Omental fat pad (tissue), 4 donors: ENCODE measurements around the gene PDZD7. TPM values are rescaled to one million over a fixed set of nuclear protein-coding genes. Genes with fewer than 3 reads are reported as not detected.

Experiments used
- ATAC-seq: fragments of 150-250 bp; one replicate; pipeline ENCODE4 v1.9.1; 2016; ENCODE audit warnings: mild to moderate bottlenecking, moderate library complexity; ENCODE audit not compliant: low FRiP score
- DNase-seq: peaks from one replicate; pipeline ENCODE4 v3.0.0-alpha.2; 2019; ENCODE audit warnings: low spot score
- total RNA-seq, 4 donors: library from RNA; depleted of rRNA; stranded (reverse); fragments of >200 nt; gene quantifications; one replicate each; pipeline ENCODE4 v1.1.0, GENCODE V29; 2016
- TF ChIP-seq, protein P1 (sequence below), 3 donors: fragments of 450-650 bp; IDR thresholded peaks; one replicate each; pipeline ENCODE4 v1.5.1; 2016 to 2017; ENCODE audit warnings: antibody characterized with exemption in 3 of 3, mild to moderate bottlenecking in 3 of 3, moderate library complexity in 2 of 3

PDZD7 gene
- total RNA-seq, 4 donors from 2014 or later = 0.12 to 3.3 (median 0.30) TPM

DNA sequence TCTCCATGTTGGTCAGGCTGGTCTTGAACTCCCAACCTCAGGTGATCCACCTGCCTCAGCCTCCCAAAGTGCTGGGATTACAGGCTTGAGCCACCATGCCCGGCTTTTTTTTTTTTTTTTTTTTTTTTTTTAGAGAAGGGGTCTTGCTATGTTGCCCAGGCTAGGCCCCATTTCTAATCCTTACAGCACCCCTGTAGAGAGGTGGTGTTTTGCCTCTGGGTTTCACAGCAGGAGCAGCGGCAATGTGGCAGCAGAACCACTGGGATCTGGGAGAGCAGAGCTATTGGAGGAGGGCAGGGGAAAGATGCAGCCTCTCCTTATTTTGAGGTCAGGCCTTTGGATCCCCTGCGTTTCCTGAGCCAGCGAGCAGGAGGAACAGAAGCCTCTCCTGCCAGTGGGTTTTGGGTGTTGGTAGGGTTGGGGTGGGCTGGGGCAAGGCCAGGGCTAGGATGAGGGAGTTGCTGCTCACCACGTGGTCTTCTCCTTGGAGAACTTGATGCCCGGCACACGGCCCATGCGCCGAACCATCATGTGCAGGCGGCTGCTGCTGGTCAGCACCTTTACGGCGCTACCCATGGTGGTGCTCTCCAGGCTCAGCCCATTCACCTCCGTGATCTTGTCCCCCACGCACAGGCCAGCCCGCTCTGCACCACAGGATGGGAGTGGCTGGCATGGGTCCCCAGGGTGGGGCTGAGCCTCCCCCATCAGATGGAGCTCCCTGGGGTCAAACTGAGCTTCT lies 7.8 kb downstream of the PDZD7 start:
- DNase-seq (no peak), ATAC-seq (no peak)
- TF ChIP-seq, protein P1, sequence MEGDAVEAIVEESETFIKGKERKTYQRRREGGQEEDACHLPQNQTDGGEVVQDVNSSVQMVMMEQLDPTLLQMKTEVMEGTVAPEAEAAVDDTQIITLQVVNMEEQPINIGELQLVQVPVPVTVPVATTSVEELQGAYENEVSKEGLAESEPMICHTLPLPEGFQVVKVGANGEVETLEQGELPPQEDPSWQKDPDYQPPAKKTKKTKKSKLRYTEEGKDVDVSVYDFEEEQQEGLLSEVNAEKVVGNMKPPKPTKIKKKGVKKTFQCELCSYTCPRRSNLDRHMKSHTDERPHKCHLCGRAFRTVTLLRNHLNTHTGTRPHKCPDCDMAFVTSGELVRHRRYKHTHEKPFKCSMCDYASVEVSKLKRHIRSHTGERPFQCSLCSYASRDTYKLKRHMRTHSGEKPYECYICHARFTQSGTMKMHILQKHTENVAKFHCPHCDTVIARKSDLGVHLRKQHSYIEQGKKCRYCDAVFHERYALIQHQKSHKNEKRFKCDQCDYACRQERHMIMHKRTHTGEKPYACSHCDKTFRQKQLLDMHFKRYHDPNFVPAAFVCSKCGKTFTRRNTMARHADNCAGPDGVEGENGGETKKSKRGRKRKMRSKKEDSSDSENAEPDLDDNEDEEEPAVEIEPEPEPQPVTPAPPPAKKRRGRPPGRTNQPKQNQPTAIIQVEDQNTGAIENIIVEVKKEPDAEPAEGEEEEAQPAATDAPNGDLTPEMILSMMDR (IDR thresholded peaks at IDR 0.05) = no peak

DNA sequence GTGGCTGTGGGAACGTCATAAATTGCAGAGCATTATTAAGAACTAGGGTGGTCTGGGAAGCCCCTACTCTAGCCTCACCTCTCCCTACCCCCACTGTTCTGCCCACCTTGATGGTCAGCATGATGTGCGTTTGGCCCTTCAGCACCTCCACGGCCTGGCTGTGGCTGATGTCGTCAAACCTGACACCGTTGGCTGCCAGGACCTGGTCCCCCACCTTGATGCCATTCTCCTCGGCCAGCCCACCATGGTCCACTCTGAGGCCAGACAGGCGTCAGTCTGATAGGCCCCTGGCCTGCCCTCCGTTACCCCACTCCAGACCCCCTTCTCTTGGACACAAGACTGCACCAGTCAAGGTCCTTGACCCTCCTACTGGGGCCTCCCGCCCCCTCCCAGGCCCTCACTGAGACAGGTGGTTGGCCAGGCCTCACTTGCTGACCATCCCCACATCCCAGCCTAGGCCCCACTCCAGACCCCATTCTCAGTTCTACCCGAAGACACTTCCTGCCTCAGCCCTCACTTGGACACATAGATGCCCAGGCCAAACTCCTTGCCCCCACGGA lies 9.2 kb downstream of the PDZD7 start:
- no peak for DNase-seq
- ATAC-seq = no peak

GRCh38 chr10:101021239-101021638 lies 9.7 kb downstream of the PDZD7 start:
- TF ChIP-seq, protein P1 (IDR thresholded peaks at IDR 0.05) = no peak
- ATAC-seq (no peak), DNase-seq (no peak)

More for the DNA sequence above, 9.2 kb downstream of the PDZD7 start:
- TF ChIP-seq, protein P1 (IDR thresholded peaks at IDR 0.05) = no peak

- TF ChIP-seq, protein P1 (IDR thresholded peaks at IDR 0.05) = no peak
- no peak for DNase-seq
Measured at GRCh38 chr10:101020427-101021075, 10.4 kb downstream of the PDZD7 start.

GRCh38 chr10:101019440-101019703 lies 11.6 kb downstream of the PDZD7 start:
- ATAC-seq = no peak
- DNase-seq = no peak
- TF ChIP-seq, protein P1 (IDR thresholded peaks at IDR 0.05) = no peak

More at GRCh38 chr10:101020427-101021075, 10.4 kb downstream of the PDZD7 start:
- ATAC-seq = no peak

- DNase-seq = peak; percentile 81
- TF ChIP-seq, protein P1 (IDR thresholded peaks at IDR 0.05) = peak in 1 of 3 donors; percentile 25
- peak; percentile 70 for ATAC-seq
Measured at GRCh38 chr10:101018600-101019439, 12.1 kb downstream of the PDZD7 start.
